OCI-LY3 (cell line): ENCODE measurements around the gene PRSS22.

ENCODE experiments used
- H2AFZ ChIP-seq: fragments of 200-600, 300-600 bp; shearing (Covaris generic); 2 replicates; pipeline ENCODE4 v1.6.0; 2014; ENCODE audit warnings: antibody characterized with exemption, low read depth, low read length
- H3K27ac ChIP-seq: fragments of 200-600, 300-600 bp; sonication (generic); 2 replicates; pipeline ENCODE4 v1.5.1; 2014; ENCODE audit warnings: mild to moderate bottlenecking, low read length, moderate library complexity, mixed read lengths
- H3K27me3 ChIP-seq: fragments of 200-600, 300-600 bp; sonication (generic); 2 replicates; pipeline ENCODE4 v1.6.1; 2014; ENCODE audit warnings: low read depth, low read length, mixed read lengths
- H3K36me3 ChIP-seq: fragments of 200-600, 300-600 bp; sonication (generic); replicated peaks from 2 replicates; pipeline ENCODE3; 2014; ENCODE audit warnings: low read depth, low read length, mixed read lengths
- H3K4me1 ChIP-seq: fragments of 300-600, 200-600 bp; sonication (generic); 2 replicates; pipeline ENCODE4 v1.6.1; 2014; ENCODE audit warnings: low read length, mixed read lengths
- H3K4me2 ChIP-seq: fragments of 200-600, 300-600 bp; sonication (generic); 2 replicates; pipeline ENCODE4 v1.6.1; 2014; ENCODE audit warnings: low read length, mixed read lengths
- H3K4me3 ChIP-seq: fragments of 300-600, 200-600 bp; sonication (generic); 2 replicates; pipeline ENCODE4 v1.5.1; 2014; ENCODE audit warnings: antibody characterized with exemption, mild to moderate bottlenecking, low read length, moderate library complexity
- H3K79me2 ChIP-seq: fragments of 300-600, 200-600 bp; shearing (Covaris generic); 2 replicates; pipeline ENCODE4 v1.6.1; 2014; ENCODE audit warnings: mild to moderate bottlenecking, low read length, mixed read lengths
- H3K9ac ChIP-seq: fragments of 300-600, 200-600 bp; shearing (Covaris generic); 2 replicates; pipeline ENCODE4 v1.6.0; 2014; ENCODE audit warnings: mild to moderate bottlenecking, low read length, moderate library complexity
- H3K9me3 ChIP-seq: fragments of 200-600, 300-600 bp; shearing (Covaris generic); 2 replicates; pipeline ENCODE4 v1.6.1; 2014; ENCODE audit warnings: low read length, mixed read lengths; ENCODE audit not compliant: insufficient read depth
- H4K20me1 ChIP-seq: fragments of 200-600, 300-600 bp; sonication (generic); 2 replicates; pipeline ENCODE4 v1.6.1; 2016; ENCODE audit warnings: low read length, mixed read lengths; ENCODE audit not compliant: insufficient read depth
- EZH2phosphoT487 ChIP-seq: fragments of 200-600 bp; shearing (Covaris generic); IDR thresholded peaks from 2 replicates; pipeline ENCODE4 v1.6.1; 2018; ENCODE audit warnings: antibody characterized with exemption, mixed run types, low read depth
- TF ChIP-seq, protein P1 (sequence below): fragments of 200-600, 300-600 bp; sonication (generic); IDR thresholded peaks from 2 replicates; pipeline ENCODE4 v1.5.1; 2014; ENCODE audit warnings: antibody characterized with exemption, low read length, low read depth

Gene PRSS22

GRCh38 chr16:2856061-2856670, 1.8 kb downstream of the PRSS22 start:
- Histone ChIP-seq H3K27me3 (no peaks in the 10 kb centered on the region), H2AFZ (no peak overlapping the region), H3K27ac (no peak overlapping the region), H3K79me2 (no peaks in the 10 kb centered on the region), H3K9ac (no peak overlapping the region), H4K20me1 (no peaks in the 10 kb centered on the region), H3K4me1 (no peaks in the 10 kb centered on the region), H3K4me2 (no peak overlapping the region), H3K36me3 (no peaks in the 10 kb centered on the region), H3K4me3 (no peak overlapping the region), H3K9me3 (peaks cover 6% of the 10 kb centered on the region; the same call in 1 of the 2 replicates)
- TF ChIP-seq, protein P1, sequence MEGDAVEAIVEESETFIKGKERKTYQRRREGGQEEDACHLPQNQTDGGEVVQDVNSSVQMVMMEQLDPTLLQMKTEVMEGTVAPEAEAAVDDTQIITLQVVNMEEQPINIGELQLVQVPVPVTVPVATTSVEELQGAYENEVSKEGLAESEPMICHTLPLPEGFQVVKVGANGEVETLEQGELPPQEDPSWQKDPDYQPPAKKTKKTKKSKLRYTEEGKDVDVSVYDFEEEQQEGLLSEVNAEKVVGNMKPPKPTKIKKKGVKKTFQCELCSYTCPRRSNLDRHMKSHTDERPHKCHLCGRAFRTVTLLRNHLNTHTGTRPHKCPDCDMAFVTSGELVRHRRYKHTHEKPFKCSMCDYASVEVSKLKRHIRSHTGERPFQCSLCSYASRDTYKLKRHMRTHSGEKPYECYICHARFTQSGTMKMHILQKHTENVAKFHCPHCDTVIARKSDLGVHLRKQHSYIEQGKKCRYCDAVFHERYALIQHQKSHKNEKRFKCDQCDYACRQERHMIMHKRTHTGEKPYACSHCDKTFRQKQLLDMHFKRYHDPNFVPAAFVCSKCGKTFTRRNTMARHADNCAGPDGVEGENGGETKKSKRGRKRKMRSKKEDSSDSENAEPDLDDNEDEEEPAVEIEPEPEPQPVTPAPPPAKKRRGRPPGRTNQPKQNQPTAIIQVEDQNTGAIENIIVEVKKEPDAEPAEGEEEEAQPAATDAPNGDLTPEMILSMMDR: no peak
- TF ChIP-seq EZH2phosphoT487: no peak

DNA sequence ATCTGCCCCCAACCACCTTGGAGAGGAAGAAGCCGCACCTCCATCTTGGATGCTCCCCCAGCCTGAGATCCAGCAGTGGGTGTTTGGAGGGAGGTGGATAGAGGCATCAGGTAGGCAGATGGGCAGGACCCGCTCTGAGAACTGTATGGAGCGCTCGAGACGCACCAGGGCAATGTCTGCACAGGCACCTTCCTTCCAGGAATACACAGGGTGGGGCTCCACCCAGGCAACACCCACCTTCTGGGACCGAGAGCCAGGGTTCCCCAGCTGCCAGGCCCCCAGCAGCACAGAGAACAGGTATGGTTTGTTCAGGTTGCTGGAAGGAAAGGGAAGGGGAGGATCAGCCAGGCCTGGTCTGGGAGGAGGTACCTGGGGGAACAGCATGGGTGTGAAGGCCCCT, 2.4 kb downstream of the PRSS22 start:
- H3K4me2 ChIP-seq: no peak overlapping the region
- peaks cover 6% of the 10 kb centered on the region; the same call in 1 of the 2 replicates for H3K9me3 ChIP-seq
- no peaks in the 10 kb centered on the region for H3K27me3 ChIP-seq
- H3K27ac ChIP-seq: no peak overlapping the region
- no peaks in the 10 kb centered on the region for H4K20me1 ChIP-seq
- no peaks in the 10 kb centered on the region for H3K4me1 ChIP-seq
- H2AFZ ChIP-seq: no peak overlapping the region
- no peak overlapping the region for H3K4me3 ChIP-seq
- TF ChIP-seq, protein P1: no peak
- no peak for TF ChIP-seq EZH2phosphoT487
- no peaks in the 10 kb centered on the region for H3K36me3 ChIP-seq
- no peak overlapping the region for H3K9ac ChIP-seq
- H3K79me2 ChIP-seq: no peaks in the 10 kb centered on the region

GRCh38 chr16:2854700-2855309, 3.2 kb downstream of the PRSS22 start:
- no peaks in the 10 kb centered on the region for H3K27me3 ChIP-seq
- H3K36me3 ChIP-seq: no peaks in the 10 kb centered on the region
- no peak overlapping the region for H3K27ac ChIP-seq
- TF ChIP-seq EZH2phosphoT487: no peak
- TF ChIP-seq, protein P1: peak; percentile 60
- no peaks in the 10 kb centered on the region for H3K4me1 ChIP-seq
- no peaks in the 10 kb centered on the region for H3K79me2 ChIP-seq
- no peak overlapping the region for H3K9ac ChIP-seq
- peaks cover 6% of the 10 kb centered on the region; the same call in 1 of the 2 replicates for H3K9me3 ChIP-seq
- no peak overlapping the region for H3K4me3 ChIP-seq
- H2AFZ ChIP-seq: no peak overlapping the region
- no peak overlapping the region for H3K4me2 ChIP-seq
- no peaks in the 10 kb centered on the region for H4K20me1 ChIP-seq

GRCh38 chr16:2853531-2854073, 4.4 kb downstream of the PRSS22 start:
- Histone ChIP-seq H3K79me2 (no peaks in the 10 kb centered on the region), H2AFZ (no peak overlapping the region), H3K27ac (no peak overlapping the region), H3K27me3 (no peaks in the 10 kb centered on the region; the same call in 1 of the 2 replicates), H3K4me2 (no peak overlapping the region), H3K9me3 (peaks cover 6% of the 10 kb centered on the region; the same call in 1 of the 2 replicates), H3K4me1 (no peaks in the 10 kb centered on the region), H3K9ac (no peak overlapping the region), H3K4me3 (no peak overlapping the region), H3K36me3 (no peaks in the 10 kb centered on the region), H4K20me1 (no peaks in the 10 kb centered on the region)
- no peak for TF ChIP-seq EZH2phosphoT487
- TF ChIP-seq, protein P1: no peak
